Caco-2 (cell line): ENCODE results near the gene EME2. TPM values are rescaled to one million over a fixed set of nuclear protein-coding genes. Genes with fewer than 3 reads are reported as not detected.

Source experiments
- BruUV-seq: library from RNA; stranded (reverse); fragments of 400-500 nt; replicated peaks from 2 replicates; lab custom pipeline; 2021; lab: Mats Ljungman, UMichigan
- CTCF ChIA-PET: fragments of 300-600 bp; sonication (Branson Sonifier 250); formaldehyde crosslinking; loops from one replicate; lab custom pipeline; 2022; ENCODE audit warnings: antibody characterized with exemption; lab: Charles Lee
- POLR2A ChIA-PET: fragments of 300-600 bp; sonication (Branson Sonifier 250); formaldehyde crosslinking; loops from one replicate; lab custom pipeline; 2022; ENCODE audit warnings: antibody characterized with exemption; lab: Charles Lee
- DNase-seq, 2 experiments: peaks; one replicate each; pipeline versions ENCODE4 v3.0.0 to v3.0.0-alpha.2; 2020 to 2022
- H3K27me3 ChIP-seq: replicated peaks from 2 replicates; pipeline ENCODE4 v1.6.0; 2011; ENCODE audit warnings: low read length; ENCODE audit not compliant: control insufficient read depth, insufficient read depth
- H3K36me3 ChIP-seq: 2 replicates; pipeline ENCODE4 v1.5.1; 2011; ENCODE audit warnings: low read length; ENCODE audit not compliant: control insufficient read depth, insufficient read depth
- H3K4me1 ChIP-seq: fragments of 250-450 bp; sonication (Bioruptor Pico); 2 replicates; pipeline ENCODE4 v1.5.1; 2020; ENCODE audit warnings: mild to moderate bottlenecking
- H3K4me3 ChIP-seq: 2 replicates; pipeline ENCODE4 v1.5.1; 2011; ENCODE audit warnings: low read depth, mild to moderate bottlenecking, control low read depth, low read length
- H3K9me3 ChIP-seq: fragments of 250-450 bp; sonication (Bioruptor Pico); 2 replicates; pipeline ENCODE4 v1.5.1; 2020; ENCODE audit warnings: mild to moderate bottlenecking, moderate library complexity
- H3K27ac Mint-ChIP-seq: one replicate; pipeline ENCODE4 v1.8.0; 2022; ENCODE audit warnings: mixed read lengths; ENCODE audit not compliant: unreplicated experiment
- H3K27me3 Mint-ChIP-seq: one replicate; pipeline ENCODE4 v1.8.0; 2022; ENCODE audit warnings: mixed read lengths; ENCODE audit not compliant: insufficient read depth, unreplicated experiment
- H3K36me3 Mint-ChIP-seq: one replicate; pipeline ENCODE4 v1.8.0; 2022; ENCODE audit warnings: mild to moderate bottlenecking, mixed read lengths; ENCODE audit not compliant: insufficient read depth, unreplicated experiment
- H3K4me1 Mint-ChIP-seq: one replicate; pipeline ENCODE4 v1.8.0; 2022; ENCODE audit warnings: low read depth, mixed read lengths; ENCODE audit not compliant: unreplicated experiment
- H3K4me3 Mint-ChIP-seq: one replicate; pipeline ENCODE4 v1.8.0; 2022; ENCODE audit warnings: mild to moderate bottlenecking, moderate library complexity, mixed read lengths; ENCODE audit not compliant: unreplicated experiment
- H3K9me3 Mint-ChIP-seq: one replicate; pipeline ENCODE4 v1.8.0; 2022; ENCODE audit warnings: mixed read lengths; ENCODE audit not compliant: unreplicated experiment
- intact Hi-C: fragments of 100-400 bp; cut with micrococcal nuclease; formaldehyde crosslinking; loops from one replicate; pipeline ENCODE4 v1.10.0; 2022; ENCODE audit not compliant: unreplicated experiment
- total RNA-seq: library from RNA; stranded (reverse); gene quantifications from 2 replicates; pipeline ENCODE4 v1.2.3, GENCODE V29; 2022
- TF ChIP-seq, protein P1 (sequence below), 2 experiments: fragments of 200-600 bp in 1 of 2; IDR thresholded peaks; 1 replicate in 1 of 2; 2 replicates in 1 of 2; pipeline versions ENCODE4 v1.5.1 to v1.8.0; 2011 to 2022; ENCODE audit warnings: antibody characterized with exemption in 1 of 2, control low read depth in 1 of 2, inconsistent platforms in 1 of 2, low read depth in 1 of 2, low read length in 1 of 2, mild to moderate bottlenecking in 1 of 2, moderate library complexity in 1 of 2; ENCODE audit not compliant: insufficient read depth in 1 of 2, severe bottlenecking in 1 of 2, unreplicated experiment in 1 of 2

The EME2 gene
- total RNA-seq, 1 experiment from 2014 or later, result 24.1 TPM

DNA sequence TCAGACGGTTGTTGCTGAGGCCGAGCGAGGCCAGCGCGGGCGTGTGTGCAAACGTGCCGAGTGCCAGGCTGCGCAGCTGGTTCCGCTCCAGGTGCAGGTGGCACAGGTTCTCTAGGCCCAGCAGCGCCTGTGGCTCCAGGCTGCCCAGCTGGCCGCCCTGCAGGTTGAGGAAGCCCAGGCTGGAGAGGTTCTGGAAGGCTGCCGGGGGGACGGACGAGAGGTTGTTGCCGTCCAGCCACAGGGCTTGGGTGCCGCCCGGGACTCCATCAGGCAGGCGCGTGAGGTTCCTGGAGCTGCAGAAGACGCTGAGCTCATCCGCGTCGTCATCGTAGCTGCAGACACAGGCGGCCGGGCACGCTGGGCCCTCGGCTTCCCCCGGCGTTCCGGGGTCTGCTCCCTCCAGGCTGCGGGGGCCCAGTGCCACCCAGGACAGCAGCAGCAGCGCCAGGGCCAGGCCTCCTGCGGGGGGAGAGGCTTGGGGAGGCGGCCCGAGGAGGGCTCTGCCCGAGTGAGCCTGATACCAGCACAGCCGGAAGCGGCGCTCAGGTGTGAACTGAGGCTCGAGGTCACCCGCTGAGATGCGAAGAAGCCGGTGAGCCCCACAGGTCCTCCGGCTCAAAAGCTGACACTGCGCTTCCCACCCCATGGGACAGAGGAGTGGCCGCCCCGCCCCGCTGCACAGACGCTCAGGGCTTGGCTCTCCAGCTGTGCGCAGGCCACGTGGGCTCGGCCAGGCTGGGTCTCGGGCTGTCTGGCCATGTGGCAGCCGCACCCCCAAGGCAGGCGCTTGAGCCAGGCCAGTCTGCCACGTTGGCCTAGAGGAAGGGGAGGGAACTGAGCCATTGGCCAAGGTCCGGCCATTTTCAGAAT lies 19.6 kb downstream of the EME2 start:
- TF ChIP-seq, protein P1, sequence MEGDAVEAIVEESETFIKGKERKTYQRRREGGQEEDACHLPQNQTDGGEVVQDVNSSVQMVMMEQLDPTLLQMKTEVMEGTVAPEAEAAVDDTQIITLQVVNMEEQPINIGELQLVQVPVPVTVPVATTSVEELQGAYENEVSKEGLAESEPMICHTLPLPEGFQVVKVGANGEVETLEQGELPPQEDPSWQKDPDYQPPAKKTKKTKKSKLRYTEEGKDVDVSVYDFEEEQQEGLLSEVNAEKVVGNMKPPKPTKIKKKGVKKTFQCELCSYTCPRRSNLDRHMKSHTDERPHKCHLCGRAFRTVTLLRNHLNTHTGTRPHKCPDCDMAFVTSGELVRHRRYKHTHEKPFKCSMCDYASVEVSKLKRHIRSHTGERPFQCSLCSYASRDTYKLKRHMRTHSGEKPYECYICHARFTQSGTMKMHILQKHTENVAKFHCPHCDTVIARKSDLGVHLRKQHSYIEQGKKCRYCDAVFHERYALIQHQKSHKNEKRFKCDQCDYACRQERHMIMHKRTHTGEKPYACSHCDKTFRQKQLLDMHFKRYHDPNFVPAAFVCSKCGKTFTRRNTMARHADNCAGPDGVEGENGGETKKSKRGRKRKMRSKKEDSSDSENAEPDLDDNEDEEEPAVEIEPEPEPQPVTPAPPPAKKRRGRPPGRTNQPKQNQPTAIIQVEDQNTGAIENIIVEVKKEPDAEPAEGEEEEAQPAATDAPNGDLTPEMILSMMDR (IDR thresholded peaks at IDR 0.05; ENCODE audit: insufficient read depth in 1 of 2, low read depth in 1 of 2, low read length in 1 of 2, severe bottlenecking in 1 of 2, unreplicated experiment in 1 of 2), result no peak
- intact Hi-C loops, result no loop called here
- H3K36me3 Mint-ChIP-seq, result peaks cover 19% of the 10 kb centered on the region
- H3K27me3 Mint-ChIP-seq, result no peaks in the 10 kb centered on the region
- Histone ChIP-seq H3K9me3 (0 out of 2 replicates have a peak, but pooled peaks cover under 1% of the 10 kb centered on the region), H3K4me1 (no peaks in the 10 kb centered on the region), H3K4me3 (no peak overlapping the region), H3K36me3 (no peaks in the 10 kb centered on the region), H3K27me3 (no peaks in the 10 kb centered on the region)
- no peaks in the 10 kb centered on the region for H3K4me1 Mint-ChIP-seq
- ChIA-PET CTCF (interaction anchor here (2.1 kb wide), 1 partner anchor 10 kb away, joined by 5 read pairs; the partner anchor contains the start of genes NUBP2 and SPSB3), POLR2A (no interaction called here)
- no peak overlapping the region for H3K4me3 Mint-ChIP-seq
- BruUV-seq, result no TSS peak
- DNase-seq, result no peak
- no peak overlapping the region for H3K27ac Mint-ChIP-seq
- no peaks in the 10 kb centered on the region for H3K9me3 Mint-ChIP-seq

DNA sequence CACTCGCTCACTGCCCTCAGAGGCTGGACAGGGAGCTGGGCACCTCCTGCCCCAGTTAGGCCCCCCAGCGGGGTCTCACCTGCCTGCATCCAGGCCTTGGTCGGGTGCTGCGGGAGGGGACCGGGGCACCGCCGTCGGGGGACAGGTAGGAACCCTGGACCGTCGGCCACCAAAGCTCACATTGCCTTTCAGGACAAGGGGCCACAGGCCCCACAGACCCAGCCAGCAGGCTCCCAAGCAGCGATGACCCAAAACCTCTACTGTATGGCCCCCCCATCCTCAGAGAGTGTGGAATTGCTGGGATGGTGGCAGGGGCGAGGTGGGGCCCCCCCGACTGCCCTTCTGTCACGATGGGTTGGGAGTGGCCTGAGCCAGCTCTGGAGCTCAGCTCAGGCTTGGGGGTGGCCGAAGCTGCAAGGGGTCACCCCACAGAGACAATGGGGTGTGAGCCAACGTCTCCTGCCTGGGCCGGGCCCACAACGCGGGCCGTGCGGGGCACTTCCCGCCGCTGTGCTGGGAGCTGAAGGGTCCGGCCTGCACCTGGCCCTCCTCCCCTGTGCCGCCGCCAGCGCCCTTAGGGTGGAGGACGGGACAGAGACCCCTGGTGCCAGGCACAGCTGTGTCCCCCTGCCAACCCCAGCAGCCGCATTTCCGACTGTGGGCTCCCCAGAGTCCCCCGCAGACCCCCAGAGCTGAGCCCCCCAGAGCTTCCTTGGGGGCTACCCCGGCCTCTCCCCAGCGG lies 20.4 kb downstream of the EME2 start:
- no peak overlapping the region for H3K4me3 ChIP-seq
- TF ChIP-seq, protein P1 (IDR thresholded peaks at IDR 0.05; ENCODE audit: insufficient read depth in 1 of 2, low read depth in 1 of 2, low read length in 1 of 2, severe bottlenecking in 1 of 2, unreplicated experiment in 1 of 2), result no peak
- Mint-ChIP-seq H3K9me3 (no peaks in the 10 kb centered on the region), H3K4me3 (no peak overlapping the region), H3K4me1 (no peaks in the 10 kb centered on the region), H3K27me3 (no peaks in the 10 kb centered on the region), H3K27ac (no peak overlapping the region), H3K36me3 (peaks cover 13% of the 10 kb centered on the region)
- no peaks in the 10 kb centered on the region for H3K4me1 ChIP-seq
- H3K27me3 ChIP-seq, result no peaks in the 10 kb centered on the region
- intact Hi-C loops, result no loop called here
- BruUV-seq, result no TSS peak
- DNase-seq, result no peak
- H3K9me3 ChIP-seq, result peaks cover 8% of the 10 kb centered on the region; the same call in 1 of the 2 replicates
- CTCF ChIA-PET, result interaction anchor here (2.1 kb wide), 1 partner anchor 10 kb away, joined by 5 read pairs; the partner anchor contains the start of genes NUBP2 and SPSB3
- POLR2A ChIA-PET, result no interaction called here
- no peaks in the 10 kb centered on the region for H3K36me3 ChIP-seq

DNA sequence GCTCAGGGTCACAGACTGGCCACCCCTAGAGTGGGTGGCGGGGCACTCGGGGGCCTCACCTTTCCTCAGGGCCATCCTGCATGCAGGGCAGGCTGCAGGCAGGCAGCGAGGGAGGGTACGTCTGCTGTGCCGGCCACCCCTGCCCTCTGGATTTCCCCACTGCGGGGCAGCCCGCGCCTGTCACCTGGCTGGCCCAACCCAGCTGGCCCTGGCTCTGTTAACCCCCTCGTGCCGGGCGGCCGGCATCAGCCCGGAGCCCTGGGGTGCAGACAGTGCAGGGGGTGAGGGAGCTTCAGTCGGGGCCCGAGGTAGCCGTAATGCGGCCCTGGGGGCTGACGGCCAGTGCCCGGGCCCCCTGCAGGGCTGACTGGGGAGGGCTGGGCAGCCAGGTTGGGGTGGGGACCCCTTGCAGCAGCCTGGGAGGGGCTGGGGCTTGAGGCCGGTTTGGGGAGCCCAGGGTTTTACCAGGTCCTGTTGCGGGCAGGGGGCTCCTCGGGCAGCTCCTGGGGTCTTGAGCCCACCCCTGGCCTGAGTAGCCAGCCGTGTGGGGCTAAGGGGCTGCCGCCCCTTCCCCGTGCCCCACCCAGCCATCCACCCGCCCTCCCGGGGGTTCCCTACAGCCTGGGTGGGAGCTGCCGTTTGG lies 21.1 kb downstream of the EME2 start, which contains the start of gene IGFALS:
IGFALS (minus strand) TSS at position 128 of the 643 bp plus-strand sequence; CDS start at position 75, 53 bp downstream.
- H3K4me3 ChIP-seq, result no peak within 1 kb of the TSS
- no peaks in the 10 kb centered on the region for H3K27me3 ChIP-seq
- Mint-ChIP-seq H3K4me1 (no peaks in the 10 kb centered on the region), H3K9me3 (no peaks in the 10 kb centered on the region), H3K36me3 (peaks cover 7% of the 10 kb centered on the region), H3K27ac (no peak within 1 kb of the TSS), H3K4me3 (no peak within 1 kb of the TSS), H3K27me3 (no peaks in the 10 kb centered on the region)
- ChIA-PET POLR2A (no interaction called here), CTCF (interaction anchor here (2.1 kb wide), 1 partner anchor 11 kb away, joined by 5 read pairs; the partner anchor contains the start of genes NUBP2 and SPSB3)
- peak in 1 of 2 experiments; percentile 30 for DNase-seq
- no peaks in the 10 kb centered on the region for H3K4me1 ChIP-seq
- BruUV-seq, result no TSS peak
- TF ChIP-seq, protein P1 (IDR thresholded peaks at IDR 0.05; ENCODE audit: insufficient read depth in 1 of 2, low read depth in 1 of 2, low read length in 1 of 2, severe bottlenecking in 1 of 2, unreplicated experiment in 1 of 2), result no peak
- H3K9me3 ChIP-seq, result peaks cover 14% of the 10 kb centered on the region; the same call in 1 of the 2 replicates
- intact Hi-C loops, result no loop called here
- H3K36me3 ChIP-seq, result no peaks in the 10 kb centered on the region
